ENCODE results near the gene AP3M1.

AP3M1 gene

DNA sequence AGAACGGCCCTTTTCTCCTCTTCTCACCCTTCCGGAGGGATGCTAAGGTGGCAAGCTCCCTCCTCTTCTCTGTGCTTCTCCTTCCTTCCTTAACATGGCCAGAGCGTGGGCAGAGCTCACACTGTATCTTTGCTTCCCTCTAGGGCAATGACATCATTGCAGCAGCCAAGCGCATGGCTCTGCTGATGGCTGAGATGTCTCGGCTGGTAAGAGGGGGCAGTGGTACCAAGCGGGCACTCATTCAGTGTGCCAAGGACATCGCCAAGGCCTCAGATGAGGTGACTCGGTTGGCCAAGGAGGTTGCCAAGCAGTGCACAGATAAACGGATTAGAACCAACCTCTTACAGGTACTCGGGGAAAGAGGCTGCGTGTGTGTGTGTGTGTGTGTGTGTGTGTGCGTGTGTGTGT lies 36.6 kb downstream of the AP3M1 start:
- no peak for TF ChIP-seq NFIC (IDR thresholded peaks at IDR 0.05)
- TF ChIP-seq, protein P1, sequence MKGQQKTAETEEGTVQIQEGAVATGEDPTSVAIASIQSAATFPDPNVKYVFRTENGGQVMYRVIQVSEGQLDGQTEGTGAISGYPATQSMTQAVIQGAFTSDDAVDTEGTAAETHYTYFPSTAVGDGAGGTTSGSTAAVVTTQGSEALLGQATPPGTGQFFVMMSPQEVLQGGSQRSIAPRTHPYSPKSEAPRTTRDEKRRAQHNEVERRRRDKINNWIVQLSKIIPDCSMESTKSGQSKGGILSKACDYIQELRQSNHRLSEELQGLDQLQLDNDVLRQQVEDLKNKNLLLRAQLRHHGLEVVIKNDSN (IDR thresholded peaks at IDR 0.05), result no peak
- TF ChIP-seq RAD21 (IDR thresholded peaks at IDR 0.05; ENCODE audit: low read depth), result no peak
- no peak for TF ChIP-seq CEBPB (IDR thresholded peaks at IDR 0.05)
- no peak for TF ChIP-seq FOXM1 (IDR thresholded peaks at IDR 0.05; ENCODE audit: borderline replicate concordance, low read depth)
- no peak for TF ChIP-seq CREB1 (IDR thresholded peaks at IDR 0.05; ENCODE audit: low read depth)
- TF ChIP-seq YY1 (IDR thresholded peaks at IDR 0.05; ENCODE audit: low read depth), result no peak
- TF ChIP-seq EP300 (IDR thresholded peaks at IDR 0.05; ENCODE audit: borderline replicate concordance), result no peak
- no peak for TF ChIP-seq TAF1 (IDR thresholded peaks at IDR 0.05; ENCODE audit: low read depth)
- TF ChIP-seq, protein P2, sequence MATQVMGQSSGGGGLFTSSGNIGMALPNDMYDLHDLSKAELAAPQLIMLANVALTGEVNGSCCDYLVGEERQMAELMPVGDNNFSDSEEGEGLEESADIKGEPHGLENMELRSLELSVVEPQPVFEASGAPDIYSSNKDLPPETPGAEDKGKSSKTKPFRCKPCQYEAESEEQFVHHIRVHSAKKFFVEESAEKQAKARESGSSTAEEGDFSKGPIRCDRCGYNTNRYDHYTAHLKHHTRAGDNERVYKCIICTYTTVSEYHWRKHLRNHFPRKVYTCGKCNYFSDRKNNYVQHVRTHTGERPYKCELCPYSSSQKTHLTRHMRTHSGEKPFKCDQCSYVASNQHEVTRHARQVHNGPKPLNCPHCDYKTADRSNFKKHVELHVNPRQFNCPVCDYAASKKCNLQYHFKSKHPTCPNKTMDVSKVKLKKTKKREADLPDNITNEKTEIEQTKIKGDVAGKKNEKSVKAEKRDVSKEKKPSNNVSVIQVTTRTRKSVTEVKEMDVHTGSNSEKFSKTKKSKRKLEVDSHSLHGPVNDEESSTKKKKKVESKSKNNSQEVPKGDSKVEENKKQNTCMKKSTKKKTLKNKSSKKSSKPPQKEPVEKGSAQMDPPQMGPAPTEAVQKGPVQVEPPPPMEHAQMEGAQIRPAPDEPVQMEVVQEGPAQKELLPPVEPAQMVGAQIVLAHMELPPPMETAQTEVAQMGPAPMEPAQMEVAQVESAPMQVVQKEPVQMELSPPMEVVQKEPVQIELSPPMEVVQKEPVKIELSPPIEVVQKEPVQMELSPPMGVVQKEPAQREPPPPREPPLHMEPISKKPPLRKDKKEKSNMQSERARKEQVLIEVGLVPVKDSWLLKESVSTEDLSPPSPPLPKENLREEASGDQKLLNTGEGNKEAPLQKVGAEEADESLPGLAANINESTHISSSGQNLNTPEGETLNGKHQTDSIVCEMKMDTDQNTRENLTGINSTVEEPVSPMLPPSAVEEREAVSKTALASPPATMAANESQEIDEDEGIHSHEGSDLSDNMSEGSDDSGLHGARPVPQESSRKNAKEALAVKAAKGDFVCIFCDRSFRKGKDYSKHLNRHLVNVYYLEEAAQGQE (IDR thresholded peaks at IDR 0.05; ENCODE audit: low read depth), result no peak

DNA sequence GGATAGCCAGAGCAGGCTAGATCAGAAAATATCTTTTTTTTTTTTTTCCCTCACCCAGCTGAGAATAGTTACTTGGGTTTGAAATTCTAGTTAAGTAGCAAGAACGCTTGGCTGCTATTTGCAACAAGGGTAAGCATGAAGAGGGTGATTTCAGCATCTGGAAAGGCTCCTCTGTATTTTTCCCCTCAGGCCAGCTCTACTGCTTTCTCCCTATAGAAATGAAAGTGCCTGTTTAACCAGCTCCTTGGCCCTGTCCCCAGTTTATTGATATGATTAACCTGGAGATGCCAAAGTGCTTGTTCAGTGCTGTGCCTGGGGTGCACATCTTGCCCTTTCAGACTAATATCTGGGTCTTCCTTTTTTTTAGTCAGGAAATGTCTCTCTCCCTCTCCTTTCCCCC lies 37.1 kb downstream of the AP3M1 start:
- 0 out of 2 replicates have a peak, but pooled peaks have one; percentile 13 for TF ChIP-seq TAF1 (IDR thresholded peaks at IDR 0.05; ENCODE audit: low read depth)
- TF ChIP-seq CREB1 (IDR thresholded peaks at IDR 0.05; ENCODE audit: low read depth), result no peak

DNA sequence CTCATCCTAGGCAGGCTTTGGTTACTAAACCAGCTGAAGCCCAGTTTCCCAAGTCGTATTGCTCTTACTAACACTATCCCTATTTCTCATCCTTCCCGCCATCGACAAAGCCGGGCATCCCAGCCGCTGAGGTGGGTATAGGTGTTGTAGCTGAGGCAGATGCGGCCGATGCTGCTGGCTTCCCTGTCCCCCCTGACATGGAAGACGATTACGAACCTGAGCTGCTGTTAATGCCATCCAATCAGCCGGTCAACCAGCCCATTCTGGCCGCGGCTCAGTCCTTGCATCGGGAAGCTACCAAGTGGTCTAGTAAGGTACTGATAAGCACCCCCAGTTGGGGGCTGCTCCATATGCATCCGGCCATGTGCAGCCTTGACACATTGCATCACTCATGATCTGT lies 38.8 kb downstream of the AP3M1 start:
- no peak for TF ChIP-seq TEAD4 (IDR thresholded peaks at IDR 0.05)
- no peak for TF ChIP-seq NFIC (IDR thresholded peaks at IDR 0.05)

DNA sequence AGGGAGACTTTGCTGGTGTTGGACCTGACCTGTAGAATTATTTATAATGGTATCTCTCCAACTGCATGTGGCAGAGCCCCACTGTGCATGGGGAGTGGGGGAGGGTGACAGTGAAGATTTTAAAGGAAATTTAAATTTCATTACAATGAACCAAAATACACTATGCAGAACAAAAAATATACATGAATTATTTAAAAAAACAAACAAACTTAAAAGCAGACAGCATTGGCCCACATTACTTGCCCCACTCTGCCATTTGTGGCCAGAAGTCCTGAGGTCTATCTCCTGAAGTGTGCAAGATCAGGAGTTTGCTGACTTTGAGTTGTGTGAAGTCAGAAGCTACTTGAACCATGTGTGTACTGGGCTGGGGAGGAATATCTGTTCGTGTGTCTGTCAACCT lies 40.5 kb downstream of the AP3M1 start:
- no peak for TF ChIP-seq TAF1 (IDR thresholded peaks at IDR 0.05; ENCODE audit: low read depth)
- TF ChIP-seq EGR1 (IDR thresholded peaks at IDR 0.05), result no peak
- TF ChIP-seq CEBPB (IDR thresholded peaks at IDR 0.05), result no peak
- TF ChIP-seq, protein P2 (IDR thresholded peaks at IDR 0.05; ENCODE audit: low read depth), result no peak
- no peak for TF ChIP-seq EP300 (IDR thresholded peaks at IDR 0.05; ENCODE audit: borderline replicate concordance)
- TF ChIP-seq ZBTB7A (IDR thresholded peaks at IDR 0.05; ENCODE audit: low read depth), result no peak
- TF ChIP-seq YY1 (IDR thresholded peaks at IDR 0.05; ENCODE audit: low read depth), result no peak
- TF ChIP-seq, protein P1 (IDR thresholded peaks at IDR 0.05), result no peak
- TF ChIP-seq FOXM1 (IDR thresholded peaks at IDR 0.05; ENCODE audit: borderline replicate concordance, low read depth), result no peak
- no peak for TF ChIP-seq CREB1 (IDR thresholded peaks at IDR 0.05; ENCODE audit: low read depth)
- TF ChIP-seq NFIC (IDR thresholded peaks at IDR 0.05), result no peak
- TF ChIP-seq TCF12 (IDR thresholded peaks at IDR 0.05; ENCODE audit: low read depth), result no peak
- TF ChIP-seq, protein P3, sequence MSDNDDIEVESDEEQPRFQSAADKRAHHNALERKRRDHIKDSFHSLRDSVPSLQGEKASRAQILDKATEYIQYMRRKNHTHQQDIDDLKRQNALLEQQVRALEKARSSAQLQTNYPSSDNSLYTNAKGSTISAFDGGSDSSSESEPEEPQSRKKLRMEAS (IDR thresholded peaks at IDR 0.05), result no peak
- TF ChIP-seq RAD21 (IDR thresholded peaks at IDR 0.05; ENCODE audit: low read depth), result no peak
- no peak for TF ChIP-seq TEAD4 (IDR thresholded peaks at IDR 0.05)

DNA sequence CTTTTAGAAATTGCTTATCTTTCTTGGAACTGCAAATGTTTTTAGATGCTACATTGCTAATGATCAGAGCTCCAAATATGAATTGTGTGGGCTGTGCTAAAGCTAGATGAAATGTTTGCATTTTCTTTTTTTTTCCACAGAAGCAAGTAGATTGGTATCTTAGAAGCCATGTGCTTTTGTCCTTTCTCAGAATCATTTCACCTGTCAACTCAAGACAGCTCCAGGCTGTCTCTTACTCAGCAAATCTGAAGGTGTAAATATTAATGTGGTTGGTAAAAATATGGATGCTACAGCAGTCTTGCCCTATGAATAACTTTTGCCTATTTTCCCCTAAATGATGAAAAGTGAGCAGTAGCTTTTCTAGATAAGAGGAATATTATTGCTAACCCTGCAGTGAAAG lies 41.2 kb downstream of the AP3M1 start:
- TF ChIP-seq, protein P3 (IDR thresholded peaks at IDR 0.05), result no peak
- TF ChIP-seq CREB1 (IDR thresholded peaks at IDR 0.05; ENCODE audit: low read depth) (no peak), FOXM1 (IDR thresholded peaks at IDR 0.05; ENCODE audit: borderline replicate concordance, low read depth) (no peak), TCF12 (IDR thresholded peaks at IDR 0.05; ENCODE audit: low read depth) (no peak), NFIC (IDR thresholded peaks at IDR 0.05) (no peak), TEAD4 (IDR thresholded peaks at IDR 0.05) (no peak)

DNA sequence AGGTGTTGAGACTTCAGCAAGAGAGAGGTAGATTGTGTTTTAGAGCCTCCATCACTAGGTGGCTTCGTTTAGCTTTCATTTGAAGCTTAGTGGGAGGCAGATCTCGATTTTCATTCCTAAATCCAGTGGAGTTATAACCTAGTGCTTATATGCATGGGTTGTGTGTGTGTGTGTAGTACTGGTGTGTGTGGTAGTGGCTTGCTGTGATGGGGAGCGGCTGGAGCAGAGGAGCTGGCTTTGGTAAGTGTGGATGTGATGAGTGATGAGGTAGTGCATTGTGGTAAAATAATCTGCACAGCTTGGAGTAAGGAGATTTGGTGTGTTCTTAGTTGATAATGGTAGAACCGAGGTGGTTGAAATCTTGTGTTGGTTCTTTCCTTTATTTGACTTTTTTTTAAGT lies 43.2 kb downstream of the AP3M1 start:
- TF ChIP-seq CREB1 (IDR thresholded peaks at IDR 0.05; ENCODE audit: low read depth) (no peak), YY1 (IDR thresholded peaks at IDR 0.05; ENCODE audit: low read depth) (no peak), TEAD4 (IDR thresholded peaks at IDR 0.05) (no peak), RAD21 (IDR thresholded peaks at IDR 0.05; ENCODE audit: low read depth) (no peak), TAF1 (IDR thresholded peaks at IDR 0.05; ENCODE audit: low read depth) (no peak), ZBTB7A (IDR thresholded peaks at IDR 0.05; ENCODE audit: low read depth) (no peak), FOXM1 (IDR thresholded peaks at IDR 0.05; ENCODE audit: borderline replicate concordance, low read depth) (no peak), NFIC (IDR thresholded peaks at IDR 0.05) (no peak), EGR1 (IDR thresholded peaks at IDR 0.05) (no peak), CEBPB (IDR thresholded peaks at IDR 0.05) (no peak), TCF12 (IDR thresholded peaks at IDR 0.05; ENCODE audit: low read depth) (no peak), EP300 (IDR thresholded peaks at IDR 0.05; ENCODE audit: borderline replicate concordance) (no peak)
- TF ChIP-seq, protein P1 (IDR thresholded peaks at IDR 0.05), result no peak
- TF ChIP-seq, protein P3 (IDR thresholded peaks at IDR 0.05), result no peak
- TF ChIP-seq, protein P2 (IDR thresholded peaks at IDR 0.05; ENCODE audit: low read depth), result no peak
